BJ (cell line): ENCODE data around the gene TMSB15A. TPM values are rescaled to one million over a fixed set of nuclear protein-coding genes. Genes with fewer than 3 reads are reported as not detected.
"Not testable (repeated sequence)": the region's sequence is repeated elsewhere in the genome, so short reads cannot be mapped to it uniquely, and the experiment has no call there.

ENCODE experiments used
- CTCF ChIA-PET: fragments of 350-600 bp; formaldehyde crosslinking; extraction: SDS; loops from one replicate; lab custom pipeline; 2021; ENCODE audit warnings: antibody characterized with exemption, inconsistent platforms; lab: Yijun Ruan, JAX
- POLR2A ChIA-PET: fragments of 300-600 bp; sonication (Branson Sonifier 250); formaldehyde crosslinking; extraction: SDS; loops from one replicate; lab custom pipeline; 2021; ENCODE audit warnings: antibody characterized with exemption; lab: Charles Lee
- DNase-seq: peaks from one replicate; pipeline ENCODE4 v3.0.0-alpha.2; 2011; ENCODE audit warnings: low read depth
- H3K27me3 ChIP-seq: 2 replicates; pipeline ENCODE4 v1.6.0; 2011; ENCODE audit warnings: low read length; ENCODE audit not compliant: control insufficient read depth, insufficient read depth
- H3K36me3 ChIP-seq: 2 replicates; pipeline ENCODE4 v1.5.1; 2011; ENCODE audit warnings: low read length; ENCODE audit not compliant: control insufficient read depth, insufficient read depth
- H3K4me3 ChIP-seq: 2 replicates; pipeline ENCODE4 v1.5.1; 2011; ENCODE audit warnings: low read depth, mild to moderate bottlenecking, control low read depth, low read length
- CTCF ChIP-seq: IDR thresholded peaks from 2 replicates; pipeline ENCODE4 v1.5.1; 2011; ENCODE audit warnings: low read depth, mild to moderate bottlenecking, control low read depth, inconsistent platforms, low read length, moderate library complexity; ENCODE audit not compliant: insufficient read depth
- polyA plus RNA-seq: library from polyadenylated mRNA; depleted of rRNA; stranded (reverse); fragments of >200 nt; gene quantifications from 2 replicates; pipeline ENCODE4 v1.2.3, GENCODE V29; 2011

The TMSB15A gene
- polyA plus RNA-seq, 1 experiment, result 3.0 TPM

GRCh38 chrX:102546828-102547493 lies 30.4 kb upstream of the TMSB15A start:
- POLR2A ChIA-PET, result no interaction called here
- TF ChIP-seq CTCF, result no peak

GRCh38 chrX:102546175-102546574 lies 29.6 kb upstream of the TMSB15A start:
- H3K4me3 ChIP-seq, H3K36me3 ChIP-seq, POLR2A ChIA-PET, H3K27me3 ChIP-seq, DNase-seq, CTCF ChIA-PET: not testable (repeated sequence)

More at GRCh38 chrX:102546828-102547493, 30.4 kb upstream of the TMSB15A start:
- CTCF ChIA-PET, result no interaction called here
- Histone ChIP-seq H3K36me3 (no peaks in the 10 kb centered on the region), H3K4me3 (peak overlapping the region; percentile 38), H3K27me3 (no peaks in the 10 kb centered on the region)
- DNase-seq, result no peak

GRCh38 chrX:102535958-102536357 lies 19.4 kb upstream of the TMSB15A start:
- H3K4me3 ChIP-seq, result no peak overlapping the region
- DNase-seq, result no peak
- CTCF ChIA-PET, result no interaction called here
- no peak for TF ChIP-seq CTCF
- no peaks in the 10 kb centered on the region for H3K27me3 ChIP-seq
- POLR2A ChIA-PET, result no interaction called here
- no peaks in the 10 kb centered on the region for H3K36me3 ChIP-seq

- no peaks in the 10 kb centered on the region for H3K27me3 ChIP-seq
- no peaks in the 10 kb centered on the region for H3K36me3 ChIP-seq
- CTCF ChIA-PET, result no interaction called here
- POLR2A ChIA-PET, result no interaction called here
- TF ChIP-seq CTCF, result 0 out of 2 replicates have a peak, but pooled peaks have one; percentile 14
- no peak for DNase-seq
- H3K4me3 ChIP-seq, result no peak overlapping the region
Measured at GRCh38 chrX:102517326-102517725, 787 bp upstream of the TMSB15A start.

GRCh38 chrX:102514536-102514935 lies 2.0 kb downstream of the TMSB15A start:
- CTCF ChIA-PET, result no interaction called here
- TF ChIP-seq CTCF, result no peak
- no peaks in the 10 kb centered on the region for H3K27me3 ChIP-seq
- POLR2A ChIA-PET, result no interaction called here
- H3K4me3 ChIP-seq, result no peak overlapping the region
- no peak for DNase-seq
- no peaks in the 10 kb centered on the region for H3K36me3 ChIP-seq

GRCh38 chrX:102498732-102499131 lies 17.8 kb downstream of the TMSB15A start:
- no peak for DNase-seq
- Histone ChIP-seq H3K36me3 (no peaks in the 10 kb centered on the region), H3K27me3 (no peaks in the 10 kb centered on the region), H3K4me3 (no peak overlapping the region)
- POLR2A ChIA-PET, result no interaction called here
- no peak for TF ChIP-seq CTCF
- CTCF ChIA-PET, result no interaction called here
